ENCODE data around the gene SOX8.
"Not testable (repeated sequence)": the region's sequence is repeated elsewhere in the genome, so short reads cannot be mapped to it uniquely, and the experiment has no call there.

- TF ChIP-seq EP300, CTCF, POLR2A (IDR thresholded peaks at IDR 0.05): not testable (repeated sequence)
These were observed 30.6 kb upstream of the SOX8 start for GRCh38 chr16:950733-951573.
